ENCODE measurements around the gene SKA3.

SKA3 gene

GRCh38 chr13:21119526-21119925 lies 56.8 kb downstream of the SKA3 start:
- TF ChIP-seq CTCF (IDR thresholded peaks at IDR 0.05; ENCODE audit: low read depth, low read length), result no peak
- no peak overlapping the region for H3K4me3 ChIP-seq (replicated peaks in 1 of 2; ENCODE audit: low read depth in 2 of 2, low read length in 2 of 2)
- no peak for DNase-seq (ENCODE audit: low read depth in 2 of 2)

GRCh38 chr13:21118180-21118579 lies 58.2 kb downstream of the SKA3 start:
- no peak for TF ChIP-seq CTCF (IDR thresholded peaks at IDR 0.05; ENCODE audit: low read depth, low read length)
- DNase-seq (ENCODE audit: low read depth in 2 of 2), result no peak

GRCh38 chr13:21117104-21117809 lies 59.1 kb downstream of the SKA3 start:
- no peak for DNase-seq (ENCODE audit: low read depth in 2 of 2)
- H3K4me3 ChIP-seq (replicated peaks in 1 of 2; ENCODE audit: low read depth in 2 of 2, low read length in 2 of 2), result no peak overlapping the region
- TF ChIP-seq CTCF (IDR thresholded peaks at IDR 0.05; ENCODE audit: low read depth, low read length), result no peak

More at GRCh38 chr13:21118180-21118579, 58.2 kb downstream of the SKA3 start:
- H3K4me3 ChIP-seq (replicated peaks in 1 of 2; ENCODE audit: low read depth in 2 of 2, low read length in 2 of 2), result no peak overlapping the region

GRCh38 chr13:21116141-21116540 lies 60.2 kb downstream of the SKA3 start:
- no peak overlapping the region for H3K4me3 ChIP-seq (replicated peaks in 1 of 2; ENCODE audit: low read depth in 2 of 2, low read length in 2 of 2)

GRCh38 chr13:21115231-21115630 lies 61.1 kb downstream of the SKA3 start:
- no peak for DNase-seq (ENCODE audit: low read depth in 2 of 2)
- TF ChIP-seq CTCF (IDR thresholded peaks at IDR 0.05; ENCODE audit: low read depth, low read length), result no peak
- no peak overlapping the region for H3K4me3 ChIP-seq (replicated peaks in 1 of 2; ENCODE audit: low read depth in 2 of 2, low read length in 2 of 2)

More at GRCh38 chr13:21116141-21116540, 60.2 kb downstream of the SKA3 start:
- no peak for TF ChIP-seq CTCF (IDR thresholded peaks at IDR 0.05; ENCODE audit: low read depth, low read length)
- DNase-seq (ENCODE audit: low read depth in 2 of 2), result no peak

GRCh38 chr13:21111546-21111945 lies 64.8 kb downstream of the SKA3 start:
- no peak for DNase-seq (ENCODE audit: low read depth in 2 of 2)
- H3K4me3 ChIP-seq (replicated peaks in 1 of 2; ENCODE audit: low read depth in 2 of 2, low read length in 2 of 2), result no peak overlapping the region
- no peak for TF ChIP-seq CTCF (IDR thresholded peaks at IDR 0.05; ENCODE audit: low read depth, low read length)

GRCh38 chr13:21109168-21109567 lies 67.2 kb downstream of the SKA3 start:
- H3K4me3 ChIP-seq (replicated peaks in 1 of 2; ENCODE audit: low read depth in 2 of 2, low read length in 2 of 2), result no peak overlapping the region
- TF ChIP-seq CTCF (IDR thresholded peaks at IDR 0.05; ENCODE audit: low read depth, low read length), result no peak
- no peak for DNase-seq (ENCODE audit: low read depth in 2 of 2)
